ENCODE data around the gene TTLL5.

The TTLL5 gene

DNA sequence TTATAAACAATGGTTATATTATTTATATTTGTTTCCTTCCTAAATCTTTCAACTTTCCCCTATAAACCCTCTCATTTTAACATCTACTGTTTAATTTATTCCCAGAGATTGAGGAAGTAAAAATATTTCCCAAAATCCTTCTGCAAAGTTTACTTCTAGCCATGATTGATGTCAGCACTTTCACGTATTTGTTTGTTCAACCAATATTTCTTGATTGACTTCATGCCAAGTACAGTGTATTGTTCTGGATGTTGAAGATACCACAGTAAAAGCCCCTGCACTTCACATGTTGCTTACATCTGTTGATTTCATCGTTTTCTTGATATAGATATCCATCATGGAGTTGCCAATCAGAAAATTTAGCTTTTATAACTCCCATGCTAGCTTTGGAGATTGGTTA is 81.8 kb downstream of the TTLL5 start:
- no peak for DNase-seq

DNA sequence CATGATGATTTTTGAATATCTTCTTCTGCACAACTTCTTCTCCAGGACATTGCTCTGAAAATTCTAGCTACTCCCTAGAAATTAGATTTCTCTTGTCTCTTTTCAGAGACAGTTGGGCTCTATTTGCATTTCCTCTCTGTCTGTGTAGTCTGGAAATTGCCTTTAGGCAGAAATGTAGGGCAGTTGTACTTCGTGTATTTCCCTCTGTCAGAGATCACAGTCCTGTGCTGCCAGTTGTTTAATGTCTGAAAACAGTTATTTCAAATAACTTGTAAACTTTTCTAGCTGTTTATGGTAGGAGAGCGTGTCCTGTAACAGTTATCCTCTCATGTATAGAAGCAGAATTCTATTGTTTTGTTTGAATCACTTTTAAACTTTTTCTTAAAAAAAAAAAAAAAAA is 86.9 kb downstream of the TTLL5 start:
- no peak for DNase-seq

DNA sequence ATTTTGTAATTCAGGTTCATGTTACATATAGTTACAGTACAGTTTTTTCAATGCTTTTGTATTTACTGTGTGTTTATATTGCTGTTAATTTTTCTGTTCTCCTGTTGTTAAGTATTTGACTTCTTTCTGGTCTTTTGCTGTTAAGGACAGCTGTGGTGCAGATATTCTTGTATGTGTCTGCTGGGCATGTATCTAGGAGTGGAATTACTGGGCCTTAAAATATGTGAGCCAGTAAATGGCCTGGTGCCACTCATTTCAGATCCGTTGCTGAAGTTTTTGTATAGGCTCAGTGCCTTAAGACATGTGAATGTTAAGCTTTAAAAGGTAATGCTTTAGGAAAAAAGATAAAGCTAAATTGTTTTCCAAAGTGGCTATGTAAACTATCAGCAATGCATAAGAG is 87.3 kb downstream of the TTLL5 start:
- DNase-seq: no peak

DNA sequence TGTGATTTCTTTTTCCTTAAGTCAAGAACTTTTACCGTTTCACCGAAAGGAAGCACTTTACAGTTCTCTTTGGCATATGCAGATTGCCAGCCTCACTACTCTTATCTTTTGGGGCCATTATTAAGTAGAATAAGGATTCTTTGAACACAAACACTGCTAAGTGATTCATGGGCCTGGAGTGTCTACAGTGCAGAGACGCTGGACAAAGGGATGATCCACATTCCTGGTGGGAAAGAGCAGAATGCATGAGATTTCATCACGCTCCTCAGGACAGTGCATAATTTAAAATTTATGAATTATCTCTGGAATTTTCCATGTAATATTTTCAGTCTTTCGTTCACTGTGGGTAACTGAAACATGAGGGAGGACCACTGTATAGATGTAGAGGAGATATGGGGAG is 90.2 kb downstream of the TTLL5 start:
- no peak for DNase-seq

DNA sequence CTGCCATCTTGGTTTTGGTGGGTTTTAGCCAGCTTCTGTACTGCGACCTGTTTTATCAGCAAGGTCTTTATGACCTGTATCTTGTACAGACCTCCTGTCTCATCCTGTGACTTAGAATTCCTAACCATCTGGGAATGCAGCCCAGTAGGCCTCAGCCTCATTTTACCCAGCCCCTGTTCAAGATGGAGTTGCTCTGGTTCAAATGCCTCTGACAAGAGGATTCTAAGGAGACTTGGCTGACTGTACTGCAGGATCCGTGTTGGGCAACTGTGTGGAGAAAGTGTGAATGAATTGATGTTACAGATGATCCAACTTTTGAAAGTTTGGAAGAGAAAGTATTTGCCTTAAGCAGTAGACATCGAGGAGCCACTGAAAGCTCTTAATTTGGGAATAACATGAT is 91.0 kb downstream of the TTLL5 start:
- DNase-seq: no peak

DNA sequence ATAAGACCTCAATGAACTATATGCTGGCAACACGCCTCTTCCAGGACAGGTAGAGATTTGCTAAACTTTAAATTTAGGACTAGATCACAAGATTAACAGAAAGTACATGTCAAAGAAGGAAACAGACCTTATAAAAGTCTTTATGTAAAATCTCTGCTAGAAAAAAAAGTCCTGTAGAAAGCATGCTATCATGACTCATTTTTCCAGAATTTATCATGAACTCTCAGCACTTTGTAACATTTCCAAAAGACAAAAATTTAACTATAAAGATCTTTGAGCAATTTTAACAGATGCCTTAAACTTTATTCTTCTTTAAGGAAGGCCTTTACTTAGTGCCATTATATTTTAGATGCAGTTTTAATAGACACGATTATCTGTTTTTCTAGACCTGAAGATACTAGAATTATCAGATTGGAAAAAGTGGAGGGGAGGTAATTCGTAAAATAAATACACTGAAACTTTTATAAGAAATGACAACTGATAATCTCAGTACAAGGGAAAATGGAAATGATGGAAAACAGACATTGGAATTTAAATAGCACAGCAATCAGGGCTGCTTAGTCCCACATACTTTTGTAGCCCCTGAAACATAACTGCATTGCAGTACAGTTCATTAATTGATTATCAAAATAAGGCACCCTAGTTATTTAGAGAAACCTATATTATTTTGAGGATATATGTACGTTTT is 92.0 kb downstream of the TTLL5 start:
- DNase-seq: no peak

DNA sequence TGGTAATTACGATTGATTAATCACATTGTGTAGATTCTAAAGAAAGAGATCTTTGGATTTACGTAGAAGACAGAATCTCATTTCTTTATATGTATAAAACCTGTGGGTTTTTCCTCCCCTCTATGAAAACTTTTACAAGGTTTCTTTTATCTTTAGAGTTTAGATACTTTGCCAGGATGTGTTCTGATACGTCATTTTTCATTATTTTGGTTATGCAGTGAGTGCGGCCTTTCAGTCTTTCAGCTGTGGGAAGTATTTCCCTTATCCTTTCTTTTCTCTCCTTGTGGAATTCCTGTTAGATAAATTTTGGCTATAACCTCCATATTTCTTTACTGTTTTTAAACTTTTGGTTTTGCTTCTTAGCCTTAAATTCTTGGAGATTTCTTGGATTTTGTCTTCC is 92.7 kb downstream of the TTLL5 start:
- DNase-seq: no peak

DNA sequence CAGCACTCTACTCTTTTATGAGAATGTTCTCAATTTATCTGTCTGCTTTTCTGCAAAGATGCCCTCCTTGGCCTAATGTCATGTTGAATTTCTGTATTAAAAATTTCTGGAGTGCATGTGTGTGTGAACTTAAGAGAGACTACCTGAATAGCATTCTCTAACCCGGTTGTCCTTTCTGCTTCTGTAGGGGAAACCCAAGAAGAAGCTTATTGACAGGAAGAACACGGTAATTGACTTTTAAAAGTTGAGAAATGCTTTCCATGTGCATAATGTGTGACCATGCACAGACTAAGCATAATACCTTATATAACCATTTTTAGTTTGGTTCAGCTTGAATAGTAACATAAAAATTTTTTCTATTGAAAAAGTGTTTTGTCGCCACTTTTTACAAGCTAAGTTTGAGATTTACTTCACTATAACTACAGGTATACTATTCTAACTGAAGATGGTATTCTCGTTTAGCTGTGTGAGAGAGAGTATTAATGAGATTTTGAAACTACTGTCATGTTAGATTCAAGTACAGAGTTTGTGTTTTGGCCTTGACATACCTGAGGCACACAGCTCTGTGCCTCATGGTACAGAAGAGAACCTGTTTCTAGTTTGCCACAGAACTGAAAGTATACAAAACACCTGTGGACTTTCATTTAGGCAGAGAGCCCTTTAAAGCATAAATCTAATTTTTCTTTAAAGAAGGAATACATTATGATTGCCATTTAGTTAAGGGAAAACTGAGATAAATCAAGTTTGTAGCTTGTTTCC is 96.8 kb downstream of the TTLL5 start:
- no peak for DNase-seq

DNA sequence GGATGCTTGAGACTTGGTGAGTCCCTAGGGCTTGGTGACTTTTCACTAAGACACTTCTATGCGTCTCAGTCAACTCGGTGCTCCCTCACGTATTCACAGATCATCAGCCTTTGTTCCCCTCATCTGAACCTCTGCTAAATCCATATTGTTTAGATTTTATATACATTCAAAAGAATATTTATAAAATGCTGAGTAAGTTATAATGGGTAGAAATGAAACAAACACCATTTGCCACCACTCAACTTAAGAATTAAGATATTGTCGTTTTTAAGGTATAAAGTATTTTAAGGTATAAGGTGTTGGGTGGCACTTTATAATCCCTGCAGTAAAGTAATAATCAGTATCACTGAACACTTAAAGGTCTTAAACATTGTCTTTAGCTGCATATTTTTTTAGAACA is 103.0 kb downstream of the TTLL5 start:
- DNase-seq: no peak

DNA sequence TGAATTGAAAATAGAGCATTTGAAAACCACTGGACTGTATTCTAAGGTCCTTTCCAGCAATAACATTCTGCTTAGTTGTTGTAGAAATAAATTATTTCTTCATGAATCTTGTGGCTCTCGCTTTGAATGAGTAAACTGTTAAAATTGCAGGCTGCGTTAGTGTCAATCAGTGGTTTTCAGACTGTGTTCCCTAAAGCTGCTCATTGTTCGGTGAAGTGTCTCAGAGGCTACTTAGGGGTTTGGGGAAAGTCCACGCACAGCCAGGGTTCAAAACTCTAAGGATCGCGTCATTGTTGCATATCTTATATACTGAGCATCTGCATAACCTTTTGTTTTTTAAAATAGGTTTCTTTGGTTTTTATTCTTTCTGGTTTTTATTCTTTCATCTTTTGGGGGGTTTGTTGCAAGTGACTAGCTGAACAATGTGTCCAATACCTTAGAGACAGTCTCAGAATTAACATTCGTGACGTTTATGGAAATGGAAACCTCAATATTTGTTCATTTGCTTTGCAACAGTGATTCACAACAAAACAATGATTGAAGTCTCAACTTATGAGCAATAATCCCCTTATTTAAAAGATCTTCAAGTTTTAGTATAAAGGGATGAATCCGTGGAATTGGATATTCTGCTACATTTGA is 108.1 kb downstream of the TTLL5 start:
- DNase-seq: no peak

DNA sequence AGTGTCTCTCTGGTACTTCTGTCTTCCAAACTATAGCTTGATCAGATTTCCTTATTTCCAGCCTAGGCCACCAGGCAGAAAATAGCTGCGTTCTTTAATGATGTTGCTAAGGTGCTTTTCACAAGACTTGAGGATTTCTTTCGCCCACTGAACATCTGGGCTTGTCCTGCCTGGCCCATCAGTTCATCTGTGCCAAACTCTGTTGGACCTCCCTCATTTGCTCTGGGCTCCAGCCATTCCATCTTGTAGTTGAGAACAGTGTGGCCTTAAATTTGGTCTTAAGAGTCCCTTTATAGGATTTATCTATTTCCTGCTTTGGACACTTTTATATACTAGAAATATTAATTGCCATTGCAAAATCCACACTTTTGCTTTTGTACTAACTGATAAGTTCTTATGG is 109.6 kb downstream of the TTLL5 start:
- no peak for DNase-seq

DNA sequence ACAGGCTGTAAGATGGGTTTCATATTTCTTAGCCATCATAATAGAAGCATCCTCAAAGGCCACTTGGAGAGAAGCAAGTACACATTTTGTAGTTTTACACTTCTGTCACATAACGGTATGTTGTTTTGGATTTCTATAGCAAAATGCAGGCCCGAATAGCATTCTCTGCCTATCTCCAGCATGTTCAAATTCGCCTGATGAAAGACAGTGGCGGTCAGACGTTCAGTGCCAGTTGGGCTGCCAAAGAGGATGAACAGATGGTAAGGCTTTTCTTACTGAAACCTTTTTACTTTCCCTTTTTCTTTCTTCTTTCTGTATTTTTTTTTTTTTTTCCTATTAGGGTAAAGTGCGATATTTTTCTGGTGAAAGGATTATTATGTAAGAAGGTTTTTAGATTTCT is 110.5 kb downstream of the TTLL5 start:
- DNase-seq: no peak

DNA sequence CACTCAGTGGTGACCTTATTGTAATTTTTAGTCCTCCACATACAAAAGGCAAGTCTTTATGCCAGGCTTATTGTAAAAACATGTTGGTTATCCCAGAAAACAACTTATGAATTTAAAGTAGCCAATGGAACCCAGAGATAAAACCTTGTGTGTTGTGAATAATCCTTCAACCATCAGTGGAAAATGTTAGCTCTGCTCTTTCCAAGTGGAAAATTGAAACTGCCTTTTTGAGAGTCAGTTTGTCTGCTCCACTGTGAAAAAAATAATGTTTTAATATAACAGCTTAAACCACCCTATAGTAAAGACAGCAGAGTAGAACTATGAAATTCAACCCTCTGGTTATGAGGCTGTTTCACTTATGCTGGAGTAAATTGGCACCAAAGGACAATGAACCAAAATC is 112.0 kb downstream of the TTLL5 start:
- DNase-seq: no peak

DNA sequence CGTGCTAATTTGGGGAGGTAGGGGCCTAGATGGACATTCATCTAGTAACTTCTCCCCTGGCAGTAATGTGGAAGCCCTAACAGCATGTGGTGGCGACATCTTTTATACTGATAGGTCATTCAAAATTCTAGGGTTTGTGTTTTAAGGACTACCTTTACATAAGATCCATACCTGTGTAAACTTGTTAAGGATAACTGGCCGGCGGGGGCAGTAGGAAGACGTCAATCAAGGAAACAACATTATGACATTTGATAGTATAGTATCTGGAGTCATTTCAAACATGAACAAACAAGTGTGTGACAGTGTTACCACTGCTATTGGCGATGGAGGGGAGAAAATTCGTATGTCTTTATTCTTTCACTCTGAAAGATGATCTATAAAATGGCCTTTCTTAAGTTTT is 120.0 kb downstream of the TTLL5 start:
- no peak for DNase-seq

DNA sequence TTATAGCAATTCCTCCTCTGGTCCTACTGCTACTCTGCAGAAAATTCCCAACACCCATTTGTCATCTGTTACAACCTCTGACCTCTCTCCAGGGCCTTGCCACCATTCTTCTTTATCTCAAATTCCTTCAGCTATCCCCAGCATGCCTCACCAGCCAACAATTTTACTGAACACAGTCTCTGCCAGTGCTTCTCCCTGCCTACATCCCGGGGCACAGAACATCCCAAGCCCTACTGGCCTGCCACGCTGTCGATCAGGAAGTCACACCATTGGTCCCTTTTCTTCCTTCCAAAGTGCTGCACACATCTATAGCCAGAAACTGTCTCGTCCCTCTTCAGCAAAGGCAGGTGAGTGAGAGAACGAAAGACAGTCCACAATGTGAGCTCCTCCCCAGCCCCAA is 122.1 kb downstream of the TTLL5 start:
- no peak for DNase-seq

DNA sequence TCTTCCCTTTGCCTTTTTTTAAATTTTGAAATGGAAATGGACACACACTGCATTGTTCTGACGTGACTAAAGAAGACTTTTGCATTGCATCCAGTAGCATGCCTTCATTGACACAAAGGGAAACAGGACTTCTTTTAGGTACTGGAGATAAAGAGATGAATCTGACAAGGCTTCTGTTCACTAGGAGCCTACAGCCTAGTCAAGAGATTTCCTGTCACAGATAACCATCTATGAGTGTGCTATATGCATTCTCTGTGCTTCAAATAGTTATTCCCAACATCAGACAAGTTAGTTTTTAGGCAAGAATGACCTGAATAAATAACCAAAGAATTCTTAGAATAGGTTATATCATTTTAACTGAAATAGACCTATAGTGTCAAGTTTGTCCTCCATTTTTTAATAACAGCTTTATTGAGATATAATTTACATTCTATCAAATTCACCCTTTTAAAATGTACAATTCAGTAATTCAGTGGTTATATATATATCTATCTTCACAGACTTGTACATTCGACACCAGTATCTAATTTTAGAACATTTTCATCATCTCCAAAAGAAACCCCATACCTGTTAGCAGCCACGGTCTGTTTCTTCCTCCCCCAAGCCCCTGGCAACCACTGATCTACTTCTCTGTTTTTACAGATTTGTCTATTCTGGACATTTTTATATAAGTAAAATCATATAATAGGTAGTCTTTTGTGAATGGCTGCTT is 122.7 kb downstream of the TTLL5 start:
- DNase-seq: no peak

DNA sequence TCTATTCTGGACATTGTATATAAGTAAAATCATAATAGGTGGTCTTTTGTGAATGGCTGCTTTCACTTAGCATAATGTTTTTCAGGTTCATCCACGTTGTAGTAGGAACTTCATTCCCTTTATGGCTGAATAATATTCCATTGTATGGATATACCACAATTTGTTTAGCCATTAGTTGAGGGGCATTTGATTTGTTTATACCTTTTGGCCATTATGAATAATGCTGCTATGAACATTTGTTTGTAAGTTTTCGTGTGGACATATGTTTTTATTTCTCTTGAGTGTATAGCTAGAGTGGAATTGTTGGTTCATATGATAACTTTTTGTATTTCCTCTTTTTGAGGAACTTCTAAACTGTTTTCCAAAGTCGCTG is 123.3 kb downstream of the TTLL5 start:
- DNase-seq: no peak

DNA sequence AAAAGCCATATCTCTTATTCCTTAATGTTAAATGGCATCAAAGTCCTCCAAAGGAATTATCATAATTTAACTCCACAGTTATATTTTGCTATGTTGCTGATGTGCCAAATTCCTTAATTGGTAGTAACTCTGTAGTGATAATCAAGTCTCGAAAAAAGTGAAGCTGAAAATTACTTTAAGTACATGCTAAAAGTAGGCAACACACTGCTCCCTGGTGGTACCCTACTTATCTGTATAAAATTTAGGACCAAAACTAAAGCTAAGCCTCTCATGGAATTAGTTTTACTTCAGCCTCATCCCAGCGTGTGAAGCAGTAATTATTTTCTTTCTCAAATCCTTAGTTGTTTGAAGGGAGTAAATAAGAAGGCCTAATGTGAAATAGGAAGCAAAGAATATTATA is 132.8 kb downstream of the TTLL5 start:
- DNase-seq: no peak

DNA sequence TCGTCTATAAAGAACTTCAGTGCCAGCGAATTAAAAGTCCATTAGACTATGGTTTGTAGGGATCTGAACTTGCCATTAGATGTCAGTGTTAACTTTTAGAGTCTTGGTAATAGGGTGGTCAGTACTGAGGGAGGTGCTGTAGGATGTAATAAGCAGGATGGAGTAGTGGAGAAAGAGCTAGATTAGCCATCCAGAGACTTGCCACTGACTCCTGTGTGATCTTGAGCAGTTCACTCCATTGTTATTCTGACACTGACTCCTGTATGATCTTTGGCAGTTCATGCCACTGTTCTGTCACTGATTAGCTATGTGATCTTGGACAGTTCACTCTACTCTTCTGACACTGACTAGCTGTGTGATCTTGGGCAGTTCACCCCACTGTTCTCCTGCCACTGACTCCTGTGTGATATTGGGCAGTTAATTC is 133.6 kb downstream of the TTLL5 start:
- no peak for DNase-seq

DNA sequence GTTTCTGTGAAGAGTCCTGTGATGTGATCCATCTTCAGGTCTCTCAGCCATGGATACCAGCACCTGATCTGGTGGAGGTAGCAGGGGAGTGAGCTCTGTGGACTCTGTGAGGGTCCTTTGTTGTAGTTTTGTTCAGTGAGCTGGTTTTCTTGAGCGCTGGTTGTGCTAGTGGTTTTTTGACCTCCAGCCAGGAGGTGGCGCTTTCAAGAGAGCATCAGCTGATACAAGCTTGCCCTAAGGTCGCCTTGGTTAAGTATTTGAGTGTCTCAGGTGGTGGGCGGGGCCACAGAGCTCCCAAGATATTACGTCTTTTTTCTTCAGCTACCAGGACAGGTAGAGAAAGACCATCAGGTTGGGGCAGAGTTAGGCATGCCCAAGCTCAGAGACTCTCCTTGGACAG is 139.7 kb downstream of the TTLL5 start:
- no peak for DNase-seq

DNA sequence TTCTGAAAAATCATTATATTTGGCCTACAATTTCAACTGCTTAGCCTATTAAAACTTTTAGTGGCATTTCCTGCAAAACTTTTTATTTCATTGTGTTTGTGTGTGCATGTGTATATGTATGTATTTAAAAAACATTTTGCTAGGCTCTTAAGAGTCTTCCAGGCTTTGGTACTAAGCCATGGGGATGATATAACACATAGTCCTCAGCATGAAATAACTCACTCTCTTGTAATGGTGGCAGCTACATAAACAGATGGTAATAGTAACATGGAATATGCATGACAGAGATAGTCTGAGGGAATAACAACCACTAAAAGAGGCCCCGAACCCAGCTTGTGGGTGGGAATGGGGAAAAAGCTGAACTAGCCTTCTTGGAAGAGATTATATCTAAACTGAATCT is 141.4 kb downstream of the TTLL5 start:
- no peak for DNase-seq

DNA sequence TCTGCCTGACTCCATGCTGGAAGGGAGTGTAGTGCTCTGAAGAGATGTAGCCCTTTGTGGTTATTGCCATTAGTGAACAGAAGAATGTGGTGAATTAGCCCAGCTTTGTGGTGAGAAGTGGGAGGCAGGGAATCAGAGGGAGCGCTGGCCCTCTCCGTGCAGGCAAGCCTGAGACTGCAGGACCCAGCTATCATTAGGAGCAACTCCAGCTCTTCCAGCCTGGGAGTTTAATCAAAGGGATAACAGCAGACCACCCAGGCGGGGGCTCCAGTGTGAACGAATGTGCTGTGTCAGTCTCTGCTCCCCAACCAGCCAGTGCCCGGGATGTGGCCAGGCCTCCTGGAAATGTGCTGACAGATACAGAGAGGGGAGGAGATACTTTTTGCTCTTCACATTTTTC is 142.7 kb downstream of the TTLL5 start:
- no peak for DNase-seq

DNA sequence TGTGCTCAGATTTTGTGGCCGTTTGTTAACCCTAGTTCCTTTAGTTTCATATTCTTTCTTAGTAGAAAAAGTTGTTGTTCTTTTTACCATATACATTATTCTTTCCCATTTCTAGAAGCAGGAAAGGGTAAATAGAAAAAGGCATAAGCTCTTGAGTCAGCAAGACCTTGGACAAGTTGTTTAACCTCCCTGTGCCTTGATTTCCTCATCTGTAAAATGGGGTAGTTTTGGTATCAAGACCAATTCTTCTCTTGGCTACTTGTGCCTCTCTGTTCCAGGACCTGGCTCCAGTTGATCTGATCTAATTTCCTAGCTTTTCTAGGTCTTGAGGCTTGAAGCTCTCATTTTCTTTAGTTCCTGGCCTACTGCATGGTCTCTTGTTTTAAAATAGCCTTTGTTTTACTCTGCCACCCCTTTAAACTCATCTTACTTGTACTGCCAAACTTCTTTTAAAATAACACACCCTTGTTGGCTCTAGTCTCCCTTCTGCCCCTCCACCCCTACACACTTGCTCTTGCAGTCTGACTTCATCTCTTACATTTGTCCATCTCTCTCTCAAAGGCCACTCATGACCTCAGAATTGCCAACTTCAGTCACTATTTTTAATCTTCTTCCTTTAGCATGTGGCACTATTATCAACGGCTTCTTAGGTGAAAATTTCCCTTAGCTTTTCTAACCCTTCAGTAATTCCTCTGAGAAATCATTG is 143.7 kb downstream of the TTLL5 start:
- no peak for DNase-seq

All from activated naive CD4-positive, alpha-beta T cell (primary cell).